HepG2 (cell line): ENCODE data around the gene NT5DC4.

Experiments
- CC2D1A ChIP-seq: sonication (generic); formaldehyde crosslinking; IDR thresholded peaks from 2 replicates; pipeline ENCODE4 v1.8.1; 2023; ENCODE audit warnings: mild to moderate bottlenecking, missing genetic modification reagents
- POLR2A ChIP-seq, 2 experiments: IDR thresholded peaks; 2 replicates each; pipeline ENCODE4 v1.6.1; 2011; ENCODE audit warnings: low read depth in 2 of 2, low read length in 2 of 2, mild to moderate bottlenecking in 1 of 2, moderate library complexity in 1 of 2; ENCODE audit not compliant: insufficient read depth in 1 of 2
- SMAD1 ChIP-seq: sonication (generic); formaldehyde crosslinking; IDR thresholded peaks from 2 replicates; pipeline ENCODE4 v1.4.0; 2020; ENCODE audit warnings: missing genetic modification reagents, low read depth, mild to moderate bottlenecking, borderline replicate concordance
- TAF1 ChIP-seq: sonication (generic); formaldehyde crosslinking; IDR thresholded peaks from 2 replicates; pipeline ENCODE4 v1.4.0; 2020; ENCODE audit warnings: missing genetic modification reagents
- ZNF30 ChIP-seq: sonication (generic); formaldehyde crosslinking; IDR thresholded peaks from 2 replicates; pipeline ENCODE4 v1.5.0; 2020; ENCODE audit warnings: mild to moderate bottlenecking, missing genetic modification reagents
- TF ChIP-seq, protein P1 (sequence below): IDR thresholded peaks from 2 replicates; pipeline ENCODE4 v1.6.1; 2016; ENCODE audit warnings: mild to moderate bottlenecking
- TF ChIP-seq, protein P2 (sequence below): sonication (generic); formaldehyde crosslinking; IDR thresholded peaks from 2 replicates; pipeline ENCODE4 v1.5.0; 2020; ENCODE audit warnings: mild to moderate bottlenecking, missing genetic modification reagents, moderate library complexity
- TF ChIP-seq, protein P3 (sequence below), 2 experiments: IDR thresholded peaks; 2 replicates each; pipeline ENCODE4 v1.6.1; 2011 to 2012; ENCODE audit warnings: low read length in 2 of 2, borderline replicate concordance in 1 of 2, low read depth in 1 of 2, mild to moderate bottlenecking in 1 of 2, moderate library complexity in 1 of 2
- TF ChIP-seq, protein P4 (sequence below): IDR thresholded peaks from 2 replicates; pipeline ENCODE4 v1.6.1; 2012; ENCODE audit warnings: low read length, improper control_type of control experiment

DNA sequence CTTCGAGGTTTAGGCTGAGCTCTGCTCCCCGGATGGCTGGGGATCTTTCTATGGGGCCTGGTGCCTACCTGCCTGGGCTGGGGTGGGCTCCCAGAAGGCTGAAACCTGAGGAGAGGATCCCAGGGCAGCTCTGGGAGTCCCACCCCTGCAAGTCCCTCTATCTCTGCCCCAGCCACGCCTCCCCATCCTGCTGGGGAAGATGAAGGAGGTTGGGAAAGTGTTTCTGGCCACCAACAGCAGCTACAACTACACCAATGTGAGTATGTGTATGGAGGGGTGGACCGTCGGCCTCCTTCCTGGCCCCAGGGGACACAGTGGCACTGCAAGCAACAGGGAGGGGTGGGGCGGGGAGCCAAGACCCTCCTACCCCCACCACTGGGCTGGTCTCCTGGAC, 2.7 kb downstream of the NT5DC4 start:
- TF ChIP-seq, protein P1, sequence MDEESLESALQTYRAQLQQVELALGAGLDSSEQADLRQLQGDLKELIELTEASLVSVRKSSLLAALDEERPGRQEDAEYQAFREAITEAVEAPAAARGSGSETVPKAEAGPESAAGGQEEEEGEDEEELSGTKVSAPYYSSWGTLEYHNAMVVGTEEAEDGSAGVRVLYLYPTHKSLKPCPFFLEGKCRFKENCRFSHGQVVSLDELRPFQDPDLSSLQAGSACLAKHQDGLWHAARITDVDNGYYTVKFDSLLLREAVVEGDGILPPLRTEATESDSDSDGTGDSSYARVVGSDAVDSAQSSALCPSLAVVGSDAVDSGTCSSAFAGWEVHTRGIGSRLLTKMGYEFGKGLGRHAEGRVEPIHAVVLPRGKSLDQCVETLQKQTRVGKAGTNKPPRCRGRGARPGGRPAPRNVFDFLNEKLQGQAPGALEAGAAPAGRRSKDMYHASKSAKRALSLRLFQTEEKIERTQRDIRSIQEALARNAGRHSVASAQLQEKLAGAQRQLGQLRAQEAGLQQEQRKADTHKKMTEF (CRISPR knock-in tag): no peak
- no peak for TF ChIP-seq TAF1 (CRISPR knock-in tag)
- TF ChIP-seq, protein P2, sequence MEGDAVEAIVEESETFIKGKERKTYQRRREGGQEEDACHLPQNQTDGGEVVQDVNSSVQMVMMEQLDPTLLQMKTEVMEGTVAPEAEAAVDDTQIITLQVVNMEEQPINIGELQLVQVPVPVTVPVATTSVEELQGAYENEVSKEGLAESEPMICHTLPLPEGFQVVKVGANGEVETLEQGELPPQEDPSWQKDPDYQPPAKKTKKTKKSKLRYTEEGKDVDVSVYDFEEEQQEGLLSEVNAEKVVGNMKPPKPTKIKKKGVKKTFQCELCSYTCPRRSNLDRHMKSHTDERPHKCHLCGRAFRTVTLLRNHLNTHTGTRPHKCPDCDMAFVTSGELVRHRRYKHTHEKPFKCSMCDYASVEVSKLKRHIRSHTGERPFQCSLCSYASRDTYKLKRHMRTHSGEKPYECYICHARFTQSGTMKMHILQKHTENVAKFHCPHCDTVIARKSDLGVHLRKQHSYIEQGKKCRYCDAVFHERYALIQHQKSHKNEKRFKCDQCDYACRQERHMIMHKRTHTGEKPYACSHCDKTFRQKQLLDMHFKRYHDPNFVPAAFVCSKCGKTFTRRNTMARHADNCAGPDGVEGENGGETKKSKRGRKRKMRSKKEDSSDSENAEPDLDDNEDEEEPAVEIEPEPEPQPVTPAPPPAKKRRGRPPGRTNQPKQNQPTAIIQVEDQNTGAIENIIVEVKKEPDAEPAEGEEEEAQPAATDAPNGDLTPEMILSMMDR (CRISPR knock-in tag): no peak
- TF ChIP-seq CC2D1A (CRISPR knock-in tag): no peak
- TF ChIP-seq, protein P3, sequence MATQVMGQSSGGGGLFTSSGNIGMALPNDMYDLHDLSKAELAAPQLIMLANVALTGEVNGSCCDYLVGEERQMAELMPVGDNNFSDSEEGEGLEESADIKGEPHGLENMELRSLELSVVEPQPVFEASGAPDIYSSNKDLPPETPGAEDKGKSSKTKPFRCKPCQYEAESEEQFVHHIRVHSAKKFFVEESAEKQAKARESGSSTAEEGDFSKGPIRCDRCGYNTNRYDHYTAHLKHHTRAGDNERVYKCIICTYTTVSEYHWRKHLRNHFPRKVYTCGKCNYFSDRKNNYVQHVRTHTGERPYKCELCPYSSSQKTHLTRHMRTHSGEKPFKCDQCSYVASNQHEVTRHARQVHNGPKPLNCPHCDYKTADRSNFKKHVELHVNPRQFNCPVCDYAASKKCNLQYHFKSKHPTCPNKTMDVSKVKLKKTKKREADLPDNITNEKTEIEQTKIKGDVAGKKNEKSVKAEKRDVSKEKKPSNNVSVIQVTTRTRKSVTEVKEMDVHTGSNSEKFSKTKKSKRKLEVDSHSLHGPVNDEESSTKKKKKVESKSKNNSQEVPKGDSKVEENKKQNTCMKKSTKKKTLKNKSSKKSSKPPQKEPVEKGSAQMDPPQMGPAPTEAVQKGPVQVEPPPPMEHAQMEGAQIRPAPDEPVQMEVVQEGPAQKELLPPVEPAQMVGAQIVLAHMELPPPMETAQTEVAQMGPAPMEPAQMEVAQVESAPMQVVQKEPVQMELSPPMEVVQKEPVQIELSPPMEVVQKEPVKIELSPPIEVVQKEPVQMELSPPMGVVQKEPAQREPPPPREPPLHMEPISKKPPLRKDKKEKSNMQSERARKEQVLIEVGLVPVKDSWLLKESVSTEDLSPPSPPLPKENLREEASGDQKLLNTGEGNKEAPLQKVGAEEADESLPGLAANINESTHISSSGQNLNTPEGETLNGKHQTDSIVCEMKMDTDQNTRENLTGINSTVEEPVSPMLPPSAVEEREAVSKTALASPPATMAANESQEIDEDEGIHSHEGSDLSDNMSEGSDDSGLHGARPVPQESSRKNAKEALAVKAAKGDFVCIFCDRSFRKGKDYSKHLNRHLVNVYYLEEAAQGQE (IDR thresholded peaks at IDR 0.05; ENCODE audit: borderline replicate concordance in 1 of 2, low read depth in 1 of 2, low read length in 2 of 2): no peak
- no peak for TF ChIP-seq POLR2A (IDR thresholded peaks at IDR 0.05; ENCODE audit: insufficient read depth in 1 of 2, low read depth in 2 of 2, low read length in 2 of 2)
- TF ChIP-seq ZNF30 (CRISPR knock-in tag): no peak
- no peak for TF ChIP-seq SMAD1 (CRISPR knock-in tag)
- TF ChIP-seq, protein P4, sequence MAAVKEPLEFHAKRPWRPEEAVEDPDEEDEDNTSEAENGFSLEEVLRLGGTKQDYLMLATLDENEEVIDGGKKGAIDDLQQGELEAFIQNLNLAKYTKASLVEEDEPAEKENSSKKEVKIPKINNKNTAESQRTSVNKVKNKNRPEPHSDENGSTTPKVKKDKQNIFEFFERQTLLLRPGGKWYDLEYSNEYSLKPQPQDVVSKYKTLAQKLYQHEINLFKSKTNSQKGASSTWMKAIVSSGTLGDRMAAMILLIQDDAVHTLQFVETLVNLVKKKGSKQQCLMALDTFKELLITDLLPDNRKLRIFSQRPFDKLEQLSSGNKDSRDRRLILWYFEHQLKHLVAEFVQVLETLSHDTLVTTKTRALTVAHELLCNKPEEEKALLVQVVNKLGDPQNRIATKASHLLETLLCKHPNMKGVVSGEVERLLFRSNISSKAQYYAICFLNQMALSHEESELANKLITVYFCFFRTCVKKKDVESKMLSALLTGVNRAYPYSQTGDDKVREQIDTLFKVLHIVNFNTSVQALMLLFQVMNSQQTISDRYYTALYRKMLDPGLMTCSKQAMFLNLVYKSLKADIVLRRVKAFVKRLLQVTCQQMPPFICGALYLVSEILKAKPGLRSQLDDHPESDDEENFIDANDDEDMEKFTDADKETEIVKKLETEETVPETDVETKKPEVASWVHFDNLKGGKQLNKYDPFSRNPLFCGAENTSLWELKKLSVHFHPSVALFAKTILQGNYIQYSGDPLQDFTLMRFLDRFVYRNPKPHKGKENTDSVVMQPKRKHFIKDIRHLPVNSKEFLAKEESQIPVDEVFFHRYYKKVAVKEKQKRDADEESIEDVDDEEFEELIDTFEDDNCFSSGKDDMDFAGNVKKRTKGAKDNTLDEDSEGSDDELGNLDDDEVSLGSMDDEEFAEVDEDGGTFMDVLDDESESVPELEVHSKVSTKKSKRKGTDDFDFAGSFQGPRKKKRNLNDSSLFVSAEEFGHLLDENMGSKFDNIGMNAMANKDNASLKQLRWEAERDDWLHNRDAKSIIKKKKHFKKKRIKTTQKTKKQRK: no peak
